ENCODE data around the gene SH3RF3.

Gene SH3RF3

GRCh38 chr2:109183871-109184270 is 54.9 kb downstream of the SH3RF3 start:
- no peak for DNase-seq (ENCODE audit: low read depth in 2 of 2)

DNA sequence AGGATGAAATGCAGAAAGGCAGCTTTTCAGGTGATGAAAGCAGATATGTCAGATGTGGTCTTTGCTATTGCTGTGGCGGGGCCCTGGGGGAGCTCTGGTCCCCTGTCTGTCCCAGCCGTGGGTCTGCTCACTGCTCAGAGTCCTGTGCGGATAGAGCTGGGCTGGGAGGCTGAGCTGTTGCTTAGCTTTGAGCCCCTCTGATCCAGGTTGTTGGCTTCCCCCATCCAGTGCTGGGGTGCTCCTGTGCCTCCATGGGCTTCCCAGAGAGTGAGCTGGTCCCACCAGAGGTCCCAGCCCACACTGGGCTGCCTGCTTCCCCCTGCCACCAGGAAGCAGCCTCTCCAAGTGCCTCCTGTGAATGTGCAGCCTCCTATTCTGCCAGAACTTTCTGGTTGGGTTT is 55.4 kb downstream of the SH3RF3 start:
- DNase-seq (ENCODE audit: low read depth in 2 of 2) = no peak

GRCh38 chr2:109185338-109185737 is 56.3 kb downstream of the SH3RF3 start:
- DNase-seq (ENCODE audit: low read depth in 2 of 2) = no peak

DNA sequence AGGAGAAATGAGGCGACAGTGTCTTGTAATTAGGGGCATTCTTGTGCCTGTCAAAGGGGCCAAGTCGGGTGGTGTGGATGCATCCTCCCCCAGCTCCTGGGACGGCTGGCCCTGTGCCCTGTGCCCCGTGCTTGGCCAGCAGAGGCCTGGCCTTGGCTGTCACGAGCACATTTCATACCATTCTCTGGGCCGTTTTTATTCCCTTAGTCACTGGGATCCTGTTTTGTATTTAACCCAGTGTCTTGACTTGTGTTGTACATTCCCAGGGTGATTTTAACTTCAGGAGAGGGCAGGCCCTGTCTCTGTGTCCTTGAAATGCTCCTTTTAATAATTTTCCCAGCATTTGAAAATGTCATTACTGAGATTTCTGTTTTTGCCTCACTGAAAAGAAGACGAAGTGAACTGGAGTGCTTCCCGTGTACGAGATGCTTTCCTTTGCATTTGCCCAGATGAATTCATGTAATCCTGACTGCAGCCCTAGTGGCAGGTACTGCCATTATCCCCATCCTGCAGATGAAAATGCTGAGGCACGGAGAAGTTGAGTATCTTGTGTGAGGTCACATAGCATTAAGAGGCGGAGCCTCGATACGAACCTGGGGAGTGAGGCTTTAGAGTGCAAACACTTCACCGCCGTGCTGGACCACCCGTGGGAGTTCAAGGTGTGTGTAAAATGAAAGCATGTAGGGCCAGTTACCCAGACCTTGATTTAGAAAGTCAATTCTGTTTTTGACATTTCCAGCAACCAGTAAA is 57.0 kb downstream of the SH3RF3 start:
- DNase-seq (ENCODE audit: low read depth in 2 of 2) = no peak

DNA sequence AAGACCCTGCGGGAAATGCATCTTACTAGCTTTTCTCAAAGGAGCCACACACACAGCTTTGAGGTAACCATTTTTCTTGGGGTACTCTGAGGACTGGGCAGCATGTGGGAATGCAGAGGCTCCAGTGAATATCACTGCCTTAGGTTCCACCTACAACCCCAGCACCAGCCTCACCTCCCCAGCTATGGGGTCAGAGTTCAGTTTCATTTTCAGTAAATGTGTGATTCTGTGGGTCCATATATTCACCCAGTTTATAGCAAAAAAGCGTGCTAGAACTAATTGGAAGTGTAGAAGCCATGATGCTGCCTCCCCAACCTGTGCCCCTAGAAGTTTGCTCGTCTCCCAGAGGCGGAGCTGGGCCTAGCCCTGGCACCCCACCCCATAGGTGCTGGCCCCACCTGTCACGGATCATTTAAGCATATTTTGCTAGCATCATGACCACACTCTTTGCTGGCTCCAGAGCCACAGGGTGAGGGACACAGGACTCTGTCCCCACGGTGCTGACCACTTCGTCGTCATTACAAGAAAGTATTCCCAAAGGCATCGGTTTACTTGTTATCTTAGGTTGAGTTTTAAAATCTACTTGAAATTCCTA is 57.7 kb downstream of the SH3RF3 start:
- DNase-seq (ENCODE audit: low read depth in 2 of 2) = no peak

DNA sequence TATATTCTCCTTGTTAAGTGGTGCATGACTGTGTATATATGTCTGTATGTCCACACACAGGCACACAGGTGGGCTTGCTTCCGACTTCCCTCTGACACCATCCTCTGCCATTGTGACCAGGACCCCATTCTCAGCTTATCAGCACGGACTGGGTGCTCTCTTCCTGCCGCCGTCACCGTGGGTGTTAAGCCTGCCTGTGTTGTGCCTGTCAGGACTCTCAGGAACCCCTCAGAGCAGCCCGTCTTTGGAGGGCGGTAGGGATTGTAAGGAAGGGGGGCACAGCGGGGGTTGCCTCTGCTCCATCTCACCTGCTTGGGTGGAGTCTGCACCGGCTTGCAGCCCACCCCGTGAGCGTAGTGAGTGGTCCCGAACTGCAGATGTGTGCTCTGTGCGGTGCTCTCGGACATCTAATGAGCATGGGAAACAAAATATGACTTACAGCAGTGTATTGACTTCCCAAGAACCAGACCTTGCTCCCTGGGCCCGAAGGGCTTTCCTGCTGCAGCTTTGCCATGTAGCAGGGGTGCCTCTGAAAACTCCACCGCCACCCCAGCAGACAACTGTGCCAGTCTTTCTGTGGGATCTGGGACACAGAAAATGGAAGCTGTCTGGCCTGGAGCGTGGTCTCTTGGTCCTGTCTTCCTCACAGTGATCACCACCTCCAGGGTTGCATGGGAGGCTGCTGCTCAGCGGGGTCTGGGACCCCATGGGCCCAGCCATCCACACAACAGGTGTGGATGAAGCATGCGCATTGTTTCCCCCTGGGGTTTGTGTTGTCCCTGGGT is 58.9 kb downstream of the SH3RF3 start:
- DNase-seq (ENCODE audit: low read depth in 2 of 2) = no peak

DNA sequence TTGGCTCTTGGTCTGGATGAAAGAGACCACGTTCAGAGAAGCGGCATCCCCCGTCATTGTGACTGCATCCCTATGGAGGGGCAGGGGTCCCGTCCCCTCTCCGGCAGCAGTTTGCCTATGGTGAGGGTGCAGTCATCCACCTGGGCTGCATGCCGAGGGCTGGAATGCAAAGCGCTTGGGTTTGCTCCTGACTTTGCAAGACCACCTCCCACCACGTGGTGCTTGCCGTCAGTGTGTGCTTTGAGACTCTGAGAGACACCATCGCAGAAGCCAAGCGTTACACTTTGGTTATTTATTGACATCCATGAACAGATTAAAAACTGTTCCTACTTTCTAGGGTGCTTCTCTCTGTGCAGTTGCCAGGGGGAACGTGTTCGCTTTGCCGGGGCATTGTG is 59.5 kb downstream of the SH3RF3 start:
- no peak for DNase-seq (ENCODE audit: low read depth in 2 of 2)

DNA sequence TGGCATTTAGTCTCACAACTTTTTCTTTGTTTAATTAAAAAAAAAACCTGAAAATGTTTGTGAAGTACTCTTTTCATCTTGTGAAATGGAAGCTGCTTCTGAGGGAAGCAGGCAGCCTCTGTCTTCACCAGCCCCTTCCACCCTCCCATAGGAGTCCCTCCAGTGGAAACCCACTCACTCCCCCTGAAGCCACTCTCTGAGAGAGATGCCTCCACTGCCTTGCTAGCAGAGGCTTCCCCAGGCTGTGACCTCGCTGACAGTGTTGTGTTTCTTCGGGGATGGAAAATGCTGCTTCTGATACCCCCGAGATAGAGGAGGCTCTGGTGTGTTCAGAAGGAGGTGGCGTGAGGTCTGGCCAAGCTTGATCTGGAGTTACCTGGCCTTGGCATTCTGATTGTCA is 59.9 kb downstream of the SH3RF3 start:
- no peak for DNase-seq (ENCODE audit: low read depth in 2 of 2)

DNA sequence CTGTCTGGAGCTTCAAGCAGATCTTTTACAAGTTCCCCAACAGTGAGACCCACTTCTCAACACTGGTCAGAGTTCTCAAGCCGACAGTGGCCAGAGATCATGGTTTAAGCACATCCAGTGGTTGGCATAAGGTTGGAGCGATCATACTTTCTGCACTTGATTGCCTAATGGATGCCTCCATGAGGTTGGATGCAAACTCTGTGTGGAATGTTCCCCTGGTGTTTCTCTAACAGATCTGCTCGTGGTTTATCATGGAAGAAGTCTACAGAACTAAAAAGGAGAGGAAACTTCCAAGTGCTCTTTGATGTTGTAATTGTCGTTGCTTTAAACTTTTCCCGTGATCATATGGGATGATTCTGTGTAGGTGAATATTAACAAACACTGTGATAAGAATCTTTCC is 60.7 kb downstream of the SH3RF3 start:
- no peak for DNase-seq (ENCODE audit: low read depth in 2 of 2)

GRCh38 chr2:109193807-109194619 is 65.0 kb downstream of the SH3RF3 start:
- no peak for DNase-seq (ENCODE audit: low read depth in 2 of 2)

GRCh38 chr2:109194620-109194937 is 65.6 kb downstream of the SH3RF3 start:
- DNase-seq (ENCODE audit: low read depth in 2 of 2) = no peak

DNA sequence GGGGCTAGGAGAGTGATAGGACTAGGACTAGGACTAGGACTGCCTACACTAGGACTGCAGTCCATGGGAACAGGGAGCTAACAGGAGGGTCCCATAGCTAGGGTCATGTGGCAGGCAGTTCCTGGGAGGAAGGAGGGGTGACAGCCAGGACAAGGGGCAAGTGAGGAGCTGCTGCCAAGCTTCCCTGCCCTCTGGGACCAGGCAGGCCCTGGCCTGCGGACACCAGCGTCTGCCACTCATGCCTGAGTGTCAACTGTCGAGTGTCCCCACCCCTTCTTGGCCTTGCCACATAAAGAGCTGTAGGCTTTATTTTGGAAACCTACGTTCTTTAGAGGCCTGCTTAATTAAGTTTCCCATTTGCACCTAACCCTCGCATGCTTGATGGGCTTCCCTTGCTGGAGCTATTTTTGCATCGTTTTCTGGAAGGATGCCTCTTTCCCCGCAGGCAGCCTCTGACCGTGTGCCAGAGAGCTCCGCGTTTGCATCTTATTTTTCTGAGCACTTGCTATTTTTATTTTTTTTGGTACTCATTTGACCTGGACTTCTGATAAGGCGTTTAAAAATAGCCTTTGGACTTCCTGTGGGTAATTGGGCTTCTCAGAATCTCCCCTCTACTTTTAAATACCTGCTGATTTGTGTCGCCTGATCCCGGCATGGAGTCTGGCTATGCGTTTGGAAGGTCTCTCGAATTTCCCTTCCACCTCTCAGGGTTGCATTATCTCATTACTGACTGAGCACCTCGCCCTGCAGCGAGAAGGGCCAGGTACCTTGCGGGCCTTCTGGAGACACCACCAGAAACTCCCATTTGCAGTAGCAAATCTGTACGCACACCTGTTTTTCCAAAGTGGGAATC is 66.4 kb downstream of the SH3RF3 start:
- DNase-seq (ENCODE audit: low read depth in 2 of 2) = no peak

- DNase-seq (ENCODE audit: low read depth in 2 of 2) = no peak
These were observed 67.3 kb downstream of the SH3RF3 start for GRCh38 chr2:109196081-109196875.

GRCh38 chr2:109197491-109198418 is 68.8 kb downstream of the SH3RF3 start:
- DNase-seq (ENCODE audit: low read depth in 2 of 2) = no peak

- DNase-seq (ENCODE audit: low read depth in 2 of 2) = no peak
These were observed 70.8 kb downstream of the SH3RF3 start for GRCh38 chr2:109199790-109200189.

GRCh38 chr2:109200616-109201464 is 71.8 kb downstream of the SH3RF3 start:
- no peak for DNase-seq (ENCODE audit: low read depth in 2 of 2)

DNA sequence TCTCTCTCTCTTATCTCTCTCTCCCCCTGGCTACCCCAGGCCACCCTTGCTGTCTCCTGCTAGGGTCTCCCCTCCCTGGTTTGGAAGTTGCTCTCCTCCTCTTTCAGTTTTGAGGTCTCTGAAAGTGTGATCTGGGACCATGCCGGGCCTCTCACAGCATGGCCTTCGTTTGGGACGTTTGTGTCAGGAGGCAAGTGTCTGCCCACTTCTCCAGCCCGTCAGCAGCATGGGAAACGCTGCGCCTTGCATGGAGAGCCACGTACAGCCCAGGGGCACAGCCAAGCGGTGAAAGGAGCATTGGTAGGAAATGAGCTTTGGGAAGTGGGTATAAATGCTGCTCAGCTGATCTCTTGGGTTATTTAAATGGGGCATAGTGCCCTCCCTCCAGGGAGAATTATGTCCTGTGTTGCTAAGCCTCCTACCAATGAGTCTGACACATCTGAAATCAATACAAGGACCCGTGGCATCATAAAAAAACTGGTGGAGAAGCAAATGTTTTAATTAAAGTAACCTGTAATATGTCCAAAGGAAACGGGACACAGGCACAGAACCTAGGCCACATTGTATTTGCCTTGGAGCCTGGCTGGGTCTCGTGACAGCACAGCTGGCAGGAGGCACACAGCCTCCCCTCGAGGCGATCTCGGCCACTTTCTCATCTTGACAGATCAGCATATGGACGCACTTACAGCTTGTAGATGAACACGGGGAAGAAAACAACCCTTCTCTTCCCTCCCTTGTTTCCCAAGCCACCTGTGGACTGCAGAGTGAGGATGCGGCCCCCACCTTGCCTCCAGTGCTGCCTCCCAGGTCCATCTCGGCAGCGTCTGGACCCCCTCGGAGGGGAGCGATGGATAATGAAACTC is 72.7 kb downstream of the SH3RF3 start:
- no peak for DNase-seq (ENCODE audit: low read depth in 2 of 2)

Data from stimulated activated CD8-positive, alpha-beta memory T cell treated with anti-CD3 and anti-CD28 coated beads, Interleukin-15, amount 100 ng/mL, for 48 hours (primary cell).